NCI-H2081 (cell line): ENCODE measurements around the gene ATP4A.

Experiments used
- DNase-seq, 2 experiments: peaks; one replicate each; lab custom pipeline; 2025; lab: John Stamatoyannopoulos, UW

Gene ATP4A

DNA sequence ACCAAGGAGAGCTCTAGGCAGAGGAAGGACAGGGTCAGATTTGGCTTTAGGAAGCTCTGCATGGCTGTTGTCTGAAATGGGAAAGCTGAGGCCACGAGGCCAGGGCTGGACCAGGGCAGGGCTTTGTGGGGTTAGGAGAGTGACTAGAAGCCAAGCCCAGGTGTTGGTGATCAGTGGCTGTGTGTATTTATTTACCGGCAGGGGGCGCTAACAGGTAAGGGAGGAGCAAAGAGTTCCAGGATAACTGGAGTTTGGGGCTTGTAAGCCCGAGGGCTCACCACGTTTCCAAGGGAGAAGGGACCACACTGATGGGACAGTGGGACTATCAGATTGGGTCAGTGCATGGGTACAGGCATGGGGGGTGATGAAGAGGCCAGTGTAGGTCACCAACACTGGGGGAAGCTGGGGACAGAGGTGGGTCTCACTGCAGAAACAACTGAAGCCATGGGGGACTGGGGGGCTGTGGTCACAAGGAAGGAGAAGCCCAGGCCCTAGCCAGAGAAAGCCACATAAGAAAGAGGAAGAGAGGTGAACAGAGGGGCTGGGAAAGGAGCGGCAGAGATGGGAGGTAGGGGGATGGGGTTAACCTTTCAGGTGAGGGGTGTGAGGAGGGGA is 14.2 kb downstream of the ATP4A start:
- DNase-seq = peak; percentile 57 to 79

DNA sequence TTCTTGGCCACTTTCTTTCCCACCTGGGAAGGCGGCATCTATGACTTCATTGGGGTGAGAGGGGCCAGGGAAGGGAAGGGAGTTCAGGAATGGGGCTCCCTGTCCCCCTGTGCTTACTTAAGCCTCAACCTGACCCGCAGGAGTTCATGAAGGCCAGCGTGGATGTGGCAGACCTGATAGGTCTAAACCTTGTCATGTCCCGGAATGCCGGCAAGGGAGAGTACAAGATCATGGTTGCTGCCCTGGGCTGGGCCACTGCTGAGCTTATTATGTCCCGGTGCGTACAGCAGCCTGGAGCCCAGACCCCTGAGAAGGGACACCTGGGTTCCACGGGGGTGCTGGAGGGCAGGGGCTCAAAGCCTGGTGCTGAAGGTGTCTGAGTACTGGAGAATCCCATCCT is 16.9 kb downstream of the ATP4A start:
- DNase-seq = no peak

DNA sequence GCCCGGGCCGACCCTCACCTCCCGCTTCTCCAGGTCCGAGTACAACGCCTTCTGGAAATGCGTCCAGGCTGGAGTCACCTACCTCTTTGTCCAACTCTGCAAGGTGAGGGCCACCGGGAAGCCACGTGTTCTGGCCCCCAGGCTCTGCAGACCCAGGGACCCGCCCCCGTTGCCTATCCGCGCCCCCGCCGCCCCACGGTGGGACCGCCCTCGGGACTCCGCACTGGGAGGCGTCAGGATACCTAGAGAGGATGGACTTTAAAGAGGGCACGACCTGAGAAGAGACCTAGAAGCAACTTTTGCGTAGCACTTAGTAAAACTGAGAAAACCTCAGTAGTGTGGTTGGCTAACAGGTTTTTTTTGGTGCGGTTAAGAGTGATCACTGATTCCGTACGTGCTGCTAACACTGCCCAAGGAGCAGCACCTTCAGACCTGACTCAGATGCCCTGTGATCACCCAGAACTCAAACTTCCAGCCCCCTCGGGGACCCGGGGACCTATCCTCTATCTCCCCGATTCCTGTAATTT is 17.5 kb downstream of the ATP4A start:
- DNase-seq = peak in 1 of 2 experiments; percentile 12

DNA sequence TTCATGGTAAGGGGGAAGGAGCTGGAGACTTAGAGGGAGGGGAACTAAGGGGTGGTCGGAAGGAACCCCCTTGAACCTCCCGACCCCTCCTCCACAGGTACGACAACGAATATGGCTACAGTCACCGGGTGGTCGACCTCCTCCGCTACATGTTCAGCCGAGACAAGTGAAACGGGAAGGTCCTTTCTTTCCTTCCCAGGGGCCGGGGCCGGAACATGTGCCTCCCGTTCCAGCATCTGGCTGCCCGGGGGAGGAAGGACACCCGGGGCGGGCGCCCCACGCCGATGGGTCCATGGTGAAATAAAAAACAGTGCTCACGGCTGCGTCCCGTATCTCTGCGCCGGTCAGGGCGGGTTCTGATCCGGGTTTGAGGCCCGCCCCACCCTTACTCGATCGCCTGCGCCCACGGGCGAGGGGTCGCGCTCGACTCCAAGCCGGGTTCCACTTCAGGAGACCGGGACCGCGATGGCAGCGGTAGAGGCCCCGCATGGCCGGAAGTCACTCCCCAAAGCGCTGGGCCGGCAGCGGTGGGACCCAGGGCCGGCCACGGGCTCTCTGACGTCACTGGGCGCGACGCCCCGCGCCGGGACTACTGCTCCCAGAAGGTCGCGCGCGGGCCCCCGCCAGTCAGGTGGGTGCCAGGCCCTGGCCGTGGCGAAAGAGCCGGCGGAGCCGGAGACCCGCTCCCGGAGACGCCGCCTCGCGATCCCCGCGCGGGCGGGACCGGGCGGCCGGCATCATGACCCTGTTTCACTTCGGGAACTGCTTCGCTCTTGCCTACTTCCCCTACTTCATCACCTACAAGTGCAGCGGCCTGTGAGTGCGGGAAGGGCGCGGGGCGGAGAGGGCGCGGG is 18.2 kb downstream of the ATP4A start, which contains the start of gene TMEM147:
TMEM147 (plus strand) TSS at position 626 of the 854 bp plus-strand sequence; CDS start at position 740, 114 bp downstream.
- peak; percentile 86 to 91 for DNase-seq

DNA sequence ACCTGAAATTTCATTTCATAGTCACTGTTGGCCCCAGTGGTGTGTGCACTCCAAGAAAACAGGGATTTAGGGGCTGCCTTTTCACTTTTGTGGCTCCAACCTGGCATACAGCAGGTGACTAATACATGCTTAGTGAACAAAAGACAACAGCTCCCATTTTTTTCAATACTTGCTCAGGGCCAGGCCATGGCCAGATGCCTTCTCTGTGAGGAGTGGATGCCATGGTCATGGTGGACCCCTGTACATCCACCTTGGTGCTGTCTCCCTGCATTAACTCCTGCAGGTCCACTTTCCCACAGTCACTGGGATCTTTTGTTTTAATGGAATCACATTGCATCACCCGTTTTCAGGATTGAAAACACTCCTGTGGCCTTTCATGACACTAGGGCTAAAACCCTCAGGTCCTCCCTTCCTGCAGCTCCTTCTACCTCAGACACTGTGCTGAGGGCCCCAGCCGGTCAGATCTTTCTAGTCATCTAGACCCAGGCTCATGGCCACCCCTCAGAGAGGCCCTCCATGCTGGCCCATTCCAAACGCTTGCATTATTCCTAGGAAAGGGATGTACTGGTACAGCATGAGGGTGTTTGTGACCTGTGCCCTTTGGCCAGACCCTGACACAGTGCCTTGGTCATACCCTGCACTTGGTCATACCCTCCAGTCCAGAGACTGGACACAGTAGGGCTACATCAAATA is 19.2 kb downstream of the ATP4A start:
- DNase-seq = no peak

DNA sequence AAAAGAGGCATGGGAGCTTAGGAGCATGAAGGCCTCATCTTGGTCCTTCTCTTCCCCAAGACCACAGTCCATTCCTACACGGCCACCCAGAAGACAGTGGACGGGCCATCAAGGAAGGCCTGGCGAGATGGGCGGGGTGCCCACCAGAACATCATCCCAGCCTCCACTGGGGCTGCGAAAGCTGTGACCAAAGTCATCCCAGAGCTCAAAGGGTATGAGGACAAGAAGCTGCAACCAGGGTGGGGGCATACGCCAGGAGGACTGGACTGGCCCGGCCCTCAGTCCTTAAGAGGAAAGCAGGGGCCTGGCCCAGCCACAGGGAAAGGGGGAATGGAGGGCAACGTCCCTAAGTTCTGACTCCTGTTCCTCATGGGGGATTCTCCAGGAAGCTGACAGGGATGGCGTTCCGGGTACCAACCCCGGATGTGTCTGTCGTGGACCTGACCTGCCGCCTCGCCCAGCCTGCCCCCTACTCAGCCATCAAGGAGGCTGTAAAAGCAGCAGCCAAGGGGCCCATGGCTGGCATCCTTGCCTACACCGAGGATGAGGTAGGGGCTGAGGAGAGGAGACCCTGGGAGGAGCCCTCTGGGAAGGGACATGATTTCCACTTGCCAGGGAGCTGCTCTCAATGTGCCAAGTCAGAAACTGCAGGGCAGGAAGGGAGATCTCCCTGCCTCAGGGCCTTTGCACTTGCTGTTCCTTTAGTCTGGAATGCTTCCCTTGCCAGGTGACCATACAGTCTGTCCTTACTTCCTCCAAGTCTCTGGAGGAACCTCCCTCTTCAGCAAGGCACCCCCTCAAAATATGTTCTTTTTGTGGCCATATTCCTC is 20.0 kb downstream of the ATP4A start:
- no peak for DNase-seq

DNA sequence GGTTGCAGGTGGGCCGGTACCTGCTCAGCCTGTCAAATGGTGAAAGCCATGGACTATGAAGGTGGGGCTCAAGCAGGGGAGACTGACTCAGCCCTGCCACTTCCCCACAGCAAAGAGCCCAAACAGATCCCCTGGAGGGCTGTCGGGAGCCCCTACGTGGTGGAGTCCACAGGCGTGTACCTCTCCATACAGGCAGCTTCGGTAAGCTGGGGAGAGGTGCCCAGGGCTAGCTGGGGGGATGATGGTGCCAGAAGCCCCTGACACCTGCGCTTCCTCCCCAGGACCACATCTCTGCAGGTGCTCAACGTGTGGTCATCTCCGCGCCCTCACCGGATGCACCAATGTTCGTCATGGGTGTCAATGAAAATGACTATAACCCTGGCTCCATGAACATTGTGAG is 21.2 kb downstream of the ATP4A start:
- no peak for DNase-seq

DNA sequence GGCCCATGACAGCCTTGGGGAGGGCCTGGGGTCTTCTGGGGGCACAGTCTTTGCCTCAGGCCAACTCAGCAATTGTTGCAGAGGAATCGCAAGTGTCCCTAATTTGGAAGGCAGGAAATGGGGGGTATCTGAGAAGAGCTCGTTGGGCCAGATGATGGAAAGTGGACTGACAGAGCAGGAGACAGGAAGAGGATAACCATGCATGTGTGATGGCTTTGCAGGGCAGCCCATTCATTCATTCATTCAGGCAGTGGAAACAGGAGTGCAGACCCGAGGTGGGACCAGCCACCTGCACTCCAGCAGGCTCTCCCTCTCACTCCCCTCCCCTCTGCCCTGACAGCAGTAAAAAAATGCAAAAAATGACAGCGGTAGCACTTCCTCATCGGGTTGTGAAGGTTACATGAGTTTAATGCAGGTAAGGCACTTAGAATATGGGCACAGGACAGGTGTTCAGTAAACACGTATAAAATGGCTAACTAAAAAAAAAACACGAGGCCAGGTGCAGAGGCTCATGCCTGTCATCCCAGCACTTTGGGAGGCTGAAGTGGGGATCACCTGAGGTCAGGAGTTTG is 23.0 kb downstream of the ATP4A start:
- no peak for DNase-seq

DNA sequence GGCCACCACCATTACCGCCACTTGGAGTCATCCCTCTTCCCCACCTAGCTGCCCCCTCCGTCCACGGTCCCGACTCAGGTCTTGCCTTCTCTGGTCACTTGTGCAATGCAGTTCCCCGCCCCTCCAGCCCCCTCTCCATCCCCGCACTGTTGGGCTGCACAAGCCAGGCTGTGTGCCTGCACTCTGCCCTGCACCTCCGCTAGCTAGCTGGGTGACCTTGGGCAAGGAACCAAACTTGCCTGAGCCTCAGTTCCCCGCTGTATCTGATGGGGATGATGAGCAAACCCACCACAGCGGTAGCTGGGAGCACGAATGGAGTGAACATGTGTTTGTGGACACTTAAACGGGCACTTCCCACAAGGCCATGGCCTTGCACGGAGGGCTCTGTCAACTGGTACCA is 23.6 kb downstream of the ATP4A start:
- DNase-seq = no peak

DNA sequence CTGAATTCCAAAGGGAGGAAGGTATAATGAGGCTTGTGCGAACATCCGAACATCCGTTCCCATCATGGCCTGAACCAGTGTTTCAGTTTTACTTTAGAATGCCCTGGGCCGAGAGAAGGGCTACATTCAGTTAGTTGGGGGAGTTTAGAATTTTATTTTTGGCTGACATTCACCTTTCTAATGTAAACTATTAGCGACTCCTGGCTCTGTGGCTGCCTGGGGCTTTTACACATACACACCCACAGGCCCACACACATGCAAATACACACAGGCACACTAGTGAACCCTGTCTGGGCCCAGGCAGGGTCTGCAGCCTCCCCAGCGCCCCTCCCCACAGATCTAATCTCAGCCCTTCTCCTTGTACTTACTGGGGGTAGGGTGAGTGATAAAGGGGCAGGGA is 24.1 kb downstream of the ATP4A start:
- no peak for DNase-seq

DNA sequence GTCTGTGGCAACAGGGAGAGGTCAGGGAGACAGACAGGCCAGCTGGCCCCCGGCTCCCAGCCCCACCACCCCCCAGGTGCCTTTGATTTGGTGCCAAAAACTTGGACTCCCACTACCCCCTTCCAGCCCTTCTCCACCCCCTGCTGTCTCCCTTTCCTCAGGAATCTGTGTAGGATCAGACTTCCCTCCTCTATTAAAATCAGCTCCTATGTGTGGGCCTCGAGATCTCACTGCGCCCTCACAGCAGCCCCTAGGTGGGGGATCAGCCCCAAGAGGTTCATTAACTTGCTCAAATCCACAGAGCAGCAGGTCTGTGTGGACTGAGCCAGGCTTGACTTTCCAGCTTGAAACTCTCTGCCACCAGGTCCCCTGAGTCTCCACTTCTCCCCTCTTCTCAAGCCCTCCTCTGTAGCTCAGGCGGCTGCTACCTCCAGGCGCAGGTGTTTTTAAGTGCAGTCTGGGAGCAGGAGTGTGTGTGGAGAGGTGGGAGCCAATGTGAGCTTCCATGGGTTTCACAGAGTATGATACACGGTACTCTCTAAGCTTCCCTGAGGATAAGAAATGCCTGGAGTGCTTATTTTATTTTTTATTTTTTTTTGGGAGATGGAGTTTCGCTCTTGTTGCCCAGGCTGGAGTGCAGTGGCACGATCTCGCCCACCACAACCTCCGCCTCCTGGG is 28.5 kb downstream of the ATP4A start:
- DNase-seq = no peak

DNA sequence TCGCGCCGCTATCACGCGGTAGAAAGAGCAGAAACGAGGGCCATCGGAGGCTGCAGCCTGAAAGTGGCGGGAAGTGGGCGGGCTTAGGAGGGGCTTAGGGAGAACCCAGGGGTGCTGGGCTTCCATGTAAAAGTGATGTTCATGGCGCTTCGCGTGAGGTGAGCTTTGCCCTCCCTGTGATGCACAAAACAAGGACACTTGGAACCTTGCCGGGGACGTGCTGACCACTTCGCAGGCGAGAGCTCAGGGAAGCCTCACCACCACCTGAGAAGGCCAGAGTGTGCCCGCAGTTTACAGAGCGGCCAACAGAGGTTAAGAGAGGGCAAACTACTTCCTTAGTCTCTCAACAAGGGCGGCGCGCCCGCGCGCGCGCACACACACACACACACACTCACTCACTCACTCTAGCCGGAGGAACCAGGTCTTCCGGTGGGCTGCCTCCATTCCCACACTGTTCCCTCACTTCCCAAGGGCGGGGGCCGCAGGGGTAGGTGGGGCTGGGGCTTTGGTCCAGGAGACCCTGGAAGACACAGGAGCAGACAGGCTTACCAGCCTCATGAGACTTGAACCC is 29.6 kb downstream of the ATP4A start:
- no peak for DNase-seq

DNA sequence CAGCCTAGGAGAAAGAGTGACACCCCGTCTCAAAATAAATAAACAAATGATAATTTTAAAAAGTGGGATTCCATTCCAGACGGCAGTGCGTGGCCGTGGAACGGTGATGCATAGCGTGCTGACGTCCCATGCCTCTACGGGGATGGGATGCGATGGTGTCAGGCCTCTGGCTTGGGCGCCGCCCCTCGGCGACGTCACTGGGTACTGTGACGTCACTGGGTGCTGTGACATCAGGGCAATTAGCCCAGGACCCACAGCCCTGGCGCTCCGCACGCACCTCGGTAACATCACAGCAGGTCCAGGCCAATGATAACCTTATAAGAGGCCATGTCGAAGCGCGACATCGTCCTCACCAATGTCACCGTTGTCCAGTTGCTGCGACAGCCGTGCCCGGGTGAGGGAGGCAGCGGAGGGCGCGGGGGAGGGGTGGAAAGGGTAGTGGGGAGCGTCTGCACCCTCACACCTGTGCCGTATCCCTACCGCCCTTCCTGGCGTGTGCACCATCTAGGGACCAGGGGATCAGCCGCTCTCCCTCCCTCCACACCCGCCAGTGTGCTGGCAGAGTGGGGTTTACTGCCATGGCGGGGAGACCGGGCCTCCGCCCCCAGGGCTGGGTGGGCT is 30.1 kb downstream of the ATP4A start, which contains the start of gene GAPDHS:
GAPDHS (plus strand) TSS at position 256 of the 621 bp plus-strand sequence; CDS start at position 328, 72 bp downstream.
- no peak for DNase-seq

DNA sequence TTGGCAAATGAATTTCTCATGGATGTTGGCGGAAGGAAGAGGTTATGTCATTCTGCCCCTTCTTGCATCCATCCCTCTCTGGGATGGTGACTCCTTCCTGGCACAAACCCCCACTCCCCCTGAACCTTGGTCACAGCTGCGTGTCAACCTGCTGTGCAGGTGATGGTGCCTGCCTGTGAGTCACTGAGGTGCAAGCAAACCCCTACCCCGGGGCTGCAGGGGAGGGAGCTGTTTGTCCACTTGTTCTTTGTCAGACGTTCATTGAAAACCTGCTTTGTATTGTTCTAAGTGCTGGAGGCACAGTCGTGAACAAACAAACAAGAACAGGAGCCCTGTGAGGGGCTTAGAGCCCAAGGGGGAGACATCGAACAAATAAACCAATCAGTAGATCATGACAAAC is 32.2 kb downstream of the ATP4A start:
- DNase-seq = no peak

DNA sequence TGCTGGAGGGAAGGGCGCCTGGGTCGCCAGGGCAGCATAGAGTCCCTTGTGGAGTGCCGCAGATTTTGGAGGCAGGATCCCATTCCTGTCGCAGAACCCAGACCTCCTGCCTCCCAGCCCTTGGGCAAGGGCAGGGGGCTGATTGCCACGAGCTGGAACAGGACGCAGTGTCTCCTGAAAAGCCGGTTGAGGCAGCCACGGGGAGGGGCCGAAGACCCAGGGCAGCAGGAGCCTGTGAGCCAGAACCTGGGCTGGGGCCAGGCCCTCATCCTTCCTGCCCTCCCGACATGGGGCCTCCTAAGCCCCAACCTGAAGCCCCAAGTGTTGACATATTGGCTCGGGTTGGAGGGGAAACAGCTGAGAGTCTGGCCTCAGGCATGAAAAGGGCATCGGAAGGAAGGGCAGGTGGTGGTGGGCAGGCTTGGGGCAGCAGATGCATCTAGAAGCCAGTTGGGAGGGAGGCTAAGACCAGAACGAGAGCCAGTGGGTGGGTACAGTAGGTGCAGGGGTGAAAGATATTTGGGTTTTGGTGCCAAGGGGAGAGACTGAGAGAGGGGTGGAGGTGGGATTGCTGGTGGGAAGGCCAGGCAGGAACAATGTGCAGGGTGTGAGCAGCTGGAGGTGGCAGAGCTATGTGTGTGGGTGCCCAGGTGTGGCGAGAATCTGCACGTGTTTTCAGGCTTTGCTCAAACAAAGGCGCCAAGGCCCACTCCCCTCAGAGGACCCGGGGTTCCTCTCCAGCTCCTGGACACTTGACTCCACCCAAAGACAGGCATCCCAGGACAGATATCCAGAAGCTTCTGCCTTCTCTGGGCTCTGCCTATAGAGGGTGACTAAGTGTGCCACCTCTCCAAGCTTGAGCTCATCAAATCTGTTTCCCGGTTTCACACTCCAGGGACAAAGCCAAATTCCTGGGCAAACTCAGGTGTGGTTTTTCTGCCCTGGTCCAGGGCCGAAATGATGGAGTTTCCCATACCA is 33.9 kb downstream of the ATP4A start:
- no peak for DNase-seq

DNA sequence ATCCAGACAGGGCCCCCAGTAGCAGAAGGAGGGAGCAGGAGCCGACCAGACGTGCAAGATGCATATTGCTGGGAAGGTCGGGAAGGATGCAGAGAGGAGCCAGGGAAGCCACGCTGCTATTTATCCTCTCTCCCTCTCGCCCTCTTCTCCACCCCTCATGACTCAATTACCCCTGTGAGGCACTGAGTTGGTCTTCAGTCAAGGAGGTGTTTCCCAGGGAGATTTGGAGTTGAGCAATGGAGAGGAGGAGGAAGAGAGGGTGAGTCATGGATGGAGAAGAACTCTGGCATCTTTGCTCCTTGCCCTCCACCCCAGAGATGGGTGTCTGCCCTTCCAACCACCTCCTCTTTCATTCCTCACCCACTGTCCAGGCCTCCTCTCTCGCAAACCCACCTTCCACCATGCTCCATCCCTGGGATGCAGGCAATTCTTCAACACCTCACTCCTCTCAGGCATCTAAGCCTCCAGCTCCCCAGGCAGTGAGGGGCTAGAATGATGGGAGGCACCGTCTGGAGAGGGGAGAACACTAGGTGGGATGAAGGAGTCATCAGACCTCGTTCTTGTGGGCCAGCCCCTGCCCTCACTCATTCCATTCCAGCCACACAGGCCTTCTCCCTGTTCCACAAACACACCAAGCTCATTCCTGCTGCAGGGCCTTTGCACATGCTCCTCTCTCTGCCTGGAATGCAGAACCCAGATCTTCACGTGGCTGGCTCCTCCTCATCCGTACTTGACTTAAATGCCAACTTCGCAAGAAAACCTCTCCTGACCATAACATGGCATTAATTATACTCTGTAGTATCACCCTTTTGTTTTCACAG is 35.0 kb downstream of the ATP4A start, which contains the start of gene SBSN:
SBSN (minus strand) TSS at position 94 of the 821 bp plus-strand sequence; CDS start at position 64, 30 bp downstream.
- no peak for DNase-seq

DNA sequence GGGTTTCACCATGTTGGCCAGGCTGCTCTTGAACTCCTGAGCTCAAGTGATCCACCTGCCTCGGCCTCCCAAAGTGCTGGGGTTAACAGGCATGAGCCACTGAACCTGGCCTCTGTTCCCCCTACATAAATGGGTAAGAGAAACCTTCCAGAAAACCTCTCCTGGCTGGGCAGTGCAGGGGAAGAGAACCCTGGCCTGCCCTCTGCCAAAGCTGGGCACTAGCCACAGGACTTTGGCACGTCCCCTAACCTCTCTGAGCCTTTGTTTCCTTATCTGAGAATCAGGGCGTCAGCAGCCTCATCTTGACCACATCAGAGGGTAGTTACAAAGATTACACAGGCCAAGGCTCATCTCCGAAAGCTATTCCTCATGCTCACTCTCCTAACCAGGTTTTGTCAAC is 37.6 kb downstream of the ATP4A start:
- no peak for DNase-seq
